SK-N-SH (cell line): Measurements from ENCODE around the gene ZC3H10. TPM values are rescaled to one million over a fixed set of nuclear protein-coding genes. Genes with fewer than 3 reads are reported as not detected.

Source experiments
- CTCF ChIA-PET: fragments of 300-600, 350-600 bp; formaldehyde crosslinking; extraction: SDS; loops from one replicate; lab custom pipeline; 2021; lab: Yijun Ruan, JAX
- POLR2A ChIA-PET: fragments of 350-600 bp; sonication (Branson Sonifier 250); formaldehyde crosslinking; extraction: SDS; loops from one replicate; lab custom pipeline; 2020; ENCODE audit warnings: antibody characterized with exemption, inconsistent platforms; lab: Yijun Ruan, JAX
- DNase-seq: peaks from one replicate; pipeline ENCODE4 v3.0.0; 2012
- H2AFZ ChIP-seq: fragments of 200-600 bp; sonication (generic); 2 replicates; pipeline ENCODE4 v1.8.1; 2016; ENCODE audit warnings: antibody characterized with exemption, mild to moderate bottlenecking, low read depth
- H3F3A ChIP-seq: fragments of 200-600 bp; sonication (generic); replicated peaks from 2 replicates; pipeline ENCODE3; 2016; ENCODE audit warnings: antibody characterized with exemption, mild to moderate bottlenecking; ENCODE audit not compliant: insufficient read depth
- H3K27ac ChIP-seq, 2 experiments: fragments of 200-500 bp in 1 of 2; fragments of 200-600 bp in 1 of 2; sonication (Bioruptor generic) in 1 of 2; sonication (generic), shearing (Covaris generic) in 1 of 2; 2 replicates each; pipeline versions ENCODE4 v1.5.1 to v1.6.1; 2014 to 2016; ENCODE audit warnings: low read depth in 2 of 2, inconsistent platforms in 1 of 2, low read length in 1 of 2, mild to moderate bottlenecking in 1 of 2, mixed read lengths in 1 of 2
- H3K27me3 ChIP-seq: fragments of 200-600 bp; sonication (generic), shearing (Covaris generic); 2 replicates; pipeline ENCODE4 v1.6.1; 2016; ENCODE audit warnings: mixed run types; ENCODE audit not compliant: insufficient read depth
- H3K36me3 ChIP-seq, 2 experiments: fragments of 200-500 bp in 1 of 2; fragments of 200-600 bp in 1 of 2; sonication (Bioruptor generic) in 1 of 2; sonication (generic) in 1 of 2; replicated peaks in 1 of 2; 2 replicates each; pipeline versions ENCODE3 to v1.5.1; 2014 to 2016; ENCODE audit warnings: low read length in 1 of 2, mild to moderate bottlenecking in 1 of 2; ENCODE audit not compliant: insufficient read depth in 2 of 2, control insufficient read depth in 1 of 2
- H3K4me1 ChIP-seq, 2 experiments: fragments of 200-500 bp in 1 of 2; fragments of 200-600 bp in 1 of 2; sonication (Bioruptor generic) in 1 of 2; sonication (generic), shearing (Covaris generic) in 1 of 2; 2 replicates each; pipeline versions ENCODE4 v1.5.1 to v1.6.1; 2014 to 2016; ENCODE audit warnings: low read depth in 1 of 2, low read length in 1 of 2, mixed run types in 1 of 2; ENCODE audit not compliant: insufficient read depth in 2 of 2, control insufficient read depth in 1 of 2
- H3K4me2 ChIP-seq: fragments of 200-600 bp; sonication (generic), shearing (Covaris generic); 2 replicates; pipeline ENCODE4 v1.6.1; 2017; ENCODE audit warnings: mixed run types
- H3K4me3 ChIP-seq, 2 experiments: fragments of 200-500 bp in 1 of 2; fragments of 200-600 bp in 1 of 2; sonication (Bioruptor generic) in 1 of 2; sonication (generic), shearing (Covaris generic) in 1 of 2; 2 replicates each; pipeline versions ENCODE4 v1.5.1 to v1.8.1; 2014 to 2016; ENCODE audit warnings: low read depth in 2 of 2, inconsistent platforms in 1 of 2, low read length in 1 of 2, mild to moderate bottlenecking in 1 of 2, mixed read lengths in 1 of 2, moderate library complexity in 1 of 2
- H3K79me2 ChIP-seq: fragments of 200-600 bp; sonication (generic); 2 replicates; pipeline ENCODE4 v1.8.1; 2017; ENCODE audit warnings: mild to moderate bottlenecking; ENCODE audit not compliant: insufficient read depth
- H3K9ac ChIP-seq: fragments of 200-600 bp; sonication (generic); 2 replicates; pipeline ENCODE4 v1.6.1; 2017; ENCODE audit warnings: mixed run types
- H3K9me2 ChIP-seq: fragments of 200-600 bp; sonication (generic); 2 replicates; pipeline ENCODE4 v1.6.1; 2017; ENCODE audit warnings: mixed run types
- H3K9me3 ChIP-seq: fragments of 200-600 bp; sonication (generic); 2 replicates; pipeline ENCODE4 v1.6.1; 2017; ENCODE audit warnings: mixed run types, mild to moderate bottlenecking, moderate library complexity
- H4K20me1 ChIP-seq: fragments of 200-600 bp; sonication (generic); 2 replicates; pipeline ENCODE4 v1.6.1; 2017; ENCODE audit warnings: mild to moderate bottlenecking, mixed run types; ENCODE audit not compliant: insufficient read depth
- CHD2 ChIP-seq: fragments of 150-350 bp; IDR thresholded peaks from 2 replicates; pipeline ENCODE4 v1.6.1; 2018; ENCODE audit warnings: low read length; ENCODE audit not compliant: partially characterized antibody
- CTCF ChIP-seq: fragments of 200-600 bp; sonication (generic); IDR thresholded peaks from 2 replicates; pipeline ENCODE4 v1.6.1; 2017; ENCODE audit warnings: antibody characterized with exemption, mild to moderate bottlenecking, moderate library complexity
- FOXJ3 ChIP-seq: sonication (generic); formaldehyde crosslinking; IDR thresholded peaks from 2 replicates; pipeline ENCODE4 v1.5.1; 2020; ENCODE audit warnings: mild to moderate bottlenecking, missing genetic modification reagents
- FOXM1 ChIP-seq: IDR thresholded peaks from 2 replicates; pipeline ENCODE4 v1.4.0; 2012; ENCODE audit warnings: low read depth, mild to moderate bottlenecking
- GABPA ChIP-seq: IDR thresholded peaks from 2 replicates; pipeline ENCODE4 v1.4.0; 2012; ENCODE audit warnings: low read depth, mild to moderate bottlenecking
- GATA2 ChIP-seq: sonication (generic); formaldehyde crosslinking; IDR thresholded peaks from 2 replicates; pipeline ENCODE4 v1.5.0; 2020; ENCODE audit warnings: mild to moderate bottlenecking, missing genetic modification reagents
- NFIC ChIP-seq: IDR thresholded peaks from 2 replicates; pipeline ENCODE4 v1.4.0; 2012; ENCODE audit warnings: borderline replicate concordance
- PBX3 ChIP-seq: IDR thresholded peaks from 2 replicates; pipeline ENCODE4; 2012
- POLR2AphosphoS5 ChIP-seq: IDR thresholded peaks from 2 replicates; pipeline ENCODE4 v1.6.1; 2012; ENCODE audit warnings: low read depth, low read length
- RAD21 ChIP-seq: IDR thresholded peaks from 2 replicates; pipeline ENCODE4 v1.6.1; 2012; ENCODE audit warnings: mild to moderate bottlenecking, low read length
- RCOR1 ChIP-seq: fragments of 150-350 bp; IDR thresholded peaks from 2 replicates; pipeline ENCODE4 v1.6.1; 2017; ENCODE audit warnings: antibody characterized with exemption, low read length
- RFX5 ChIP-seq: IDR thresholded peaks from 2 replicates; pipeline ENCODE4 v1.6.1; 2012; ENCODE audit warnings: mild to moderate bottlenecking, improper control_type of control experiment, low read length
- SIN3A ChIP-seq: IDR thresholded peaks from 2 replicates; pipeline ENCODE4 v1.6.1; 2012; ENCODE audit warnings: low read depth, mild to moderate bottlenecking, low read length, moderate library complexity, borderline replicate concordance
- SMC3 ChIP-seq: IDR thresholded peaks from 2 replicates; pipeline ENCODE4 v1.6.1; 2012; ENCODE audit warnings: low read depth, low read length, improper control_type of control experiment
- TCF12 ChIP-seq: IDR thresholded peaks from 2 replicates; pipeline ENCODE4 v1.4.0; 2012
- TEAD4 ChIP-seq: IDR thresholded peaks from 2 replicates; pipeline ENCODE4 v1.4.0; 2012; ENCODE audit warnings: mild to moderate bottlenecking, borderline replicate concordance; ENCODE audit not compliant: insufficient read depth
- USF2 ChIP-seq: fragments of 150-350 bp; IDR thresholded peaks from 2 replicates; pipeline ENCODE4 v1.6.1; 2017; ENCODE audit warnings: antibody characterized with exemption, low read length, low read depth, borderline replicate concordance
- YY1 ChIP-seq: IDR thresholded peaks from 2 replicates; pipeline ENCODE4 v1.4.0; 2012; ENCODE audit warnings: low read depth, mild to moderate bottlenecking
- WGBS: methylation state at CpG from one replicate; pipeline ENCODE4 v1.1.6; 2017; ENCODE audit warnings: low lambda C conversion rate; 5-methylcytosine and 5-hydroxymethylcytosine counted together
- polyA plus RNA-seq, 3 experiments: library from polyadenylated mRNA; depleted of rRNA; stranded (reverse); fragments of >200 nt; gene quantifications; 2 replicates each; pipeline ENCODE4 v1.2.3, GENCODE V29; 2012

ZC3H10 gene
- polyA plus RNA-seq, 1 of the 3 experiments (the other 2 are of a cell fraction) = 2.0 TPM

- Histone ChIP-seq H3K4me3 (peak overlapping the region; percentile 82 to 87), H4K20me1 (peaks cover 42% of the 10 kb centered on the region), H3F3A (peaks cover 60% of the 10 kb centered on the region), H3K79me2 (peaks cover 53% of the 10 kb centered on the region), H3K36me3 (peaks cover 51 to 54% of the 10 kb centered on the region in 2 experiments), H3K4me1 (peaks cover 23 to 28% of the 10 kb centered on the region in 2 experiments; a peak in 3 of 4 replicates), H3K9ac (peak overlapping the region; percentile 94), H2AFZ (no peak overlapping the region), H3K4me2 (peak overlapping the region; percentile 97), H3K9me3 (no peaks in the 10 kb centered on the region), H3K27ac (peak overlapping the region; percentile 8 to 82; a peak in 3 of 4 replicates), H3K9me2 (no peaks in the 10 kb centered on the region), H3K27me3 (no peaks in the 10 kb centered on the region)
- no peak for DNase-seq
- TF ChIP-seq YY1 = no peak
- TF ChIP-seq RFX5 = no peak
- TF ChIP-seq FOXJ3 = no peak
- no peak for TF ChIP-seq NFIC
- no peak for TF ChIP-seq SMC3
- TF ChIP-seq GABPA = no peak
- TF ChIP-seq USF2 = no peak
- TF ChIP-seq RAD21 = no peak
- no peak for TF ChIP-seq TEAD4
- no peak for TF ChIP-seq FOXM1
- TF ChIP-seq SIN3A = no peak
- TF ChIP-seq CHD2 = no peak
- TF ChIP-seq POLR2AphosphoS5 = no peak
- no peak for TF ChIP-seq PBX3
- no peak for TF ChIP-seq CTCF
- TF ChIP-seq GATA2 (CRISPR knock-in tag) = no peak
- no peak for TF ChIP-seq RCOR1
- no peak for TF ChIP-seq TCF12
- POLR2A ChIA-PET = interaction anchor here (0.6 to 2.5 kb wide), 4 partner anchors 16 to 104 kb away, joined by 3 to 19 read pairs (median 8); partner anchors contain the start of gene ESYT1
- CTCF ChIA-PET = interaction anchor here (1.3 to 7.8 kb wide), 6 partner anchors 9 to 34 kb away, joined by 3 to 60 read pairs (median 8); partner anchors contain the start of genes ESYT1 and SMARCC2
- WGBS = 80% methylated on average over 6 of the region's 7 CpGs
Observed at GRCh38 chr12:56160193-56160763, 42.2 kb downstream of the ZC3H10 start.
